B cell (primary cell): ENCODE measurements around the gene NSD1. TPM values are rescaled to one million over a fixed set of nuclear protein-coding genes. Genes with fewer than 3 reads are reported as not detected.
"Not testable (repeated sequence)": the region's sequence is repeated elsewhere in the genome, so short reads cannot be mapped to it uniquely, and the experiment has no call there.

ENCODE experiments used
- ATAC-seq: fragments of 200-7000 bp; cut with Tn5 transposase; one replicate; pipeline ENCODE4 v1.10.0; 2021; ENCODE audit warnings: low read depth, mild to moderate bottlenecking, moderate number of reproducible peaks, moderate library complexity
- CTCF ChIA-PET: fragments of 350-600 bp; sonication (Branson Sonifier 250); formaldehyde crosslinking; loops from one replicate; lab custom pipeline; 2021; ENCODE audit warnings: antibody characterized with exemption, inconsistent platforms; lab: Charles Lee
- POLR2A ChIA-PET: fragments of 350-600 bp; sonication (Branson Sonifier 250); formaldehyde crosslinking; loops from one replicate; lab custom pipeline; 2021; ENCODE audit warnings: antibody characterized with exemption; lab: Charles Lee
- DNase-seq: peaks from one replicate; pipeline ENCODE4 v3.0.0; 2013
- H2AFZ ChIP-seq: 2 replicates; pipeline ENCODE4 v1.6.1; 2012; ENCODE audit warnings: mild to moderate bottlenecking, low read depth, low read length; ENCODE audit not compliant: insufficient read depth, poor library complexity, severe bottlenecking
- H3K27ac ChIP-seq, 2 donors: 1 replicate in 1 of 2; 2 replicates in 1 of 2; pipeline ENCODE4 v1.5.1; 2012 to 2013; ENCODE audit warnings: low read length in 2 of 2, mild to moderate bottlenecking in 2 of 2, moderate library complexity in 1 of 2
- H3K27me3 ChIP-seq, 4 experiments: fragments of 200-600 bp in 1 of 4; sonication (generic) in 1 of 4; replicated peaks in 1 of 4; 1 replicate in 2 of 4; 2 replicates in 2 of 4; pipeline versions ENCODE4 v1.6.1 to v1.7.0; 2013 to 2016; ENCODE audit warnings: low read length in 3 of 4, mild to moderate bottlenecking in 2 of 4, mixed read lengths in 1 of 4, moderate library complexity in 1 of 4; ENCODE audit not compliant: insufficient read depth in 4 of 4, control insufficient read depth in 3 of 4; ENCODE audit errors: control extremely low read depth in 1 of 4
- H3K36me3 ChIP-seq, 2 experiments: replicated peaks in 1 of 2; 1 replicate in 1 of 2; 2 replicates in 1 of 2; pipeline versions ENCODE4 v1.6.1 to v1.7.1; 2013; ENCODE audit warnings: low read length in 1 of 2; ENCODE audit not compliant: insufficient read depth in 2 of 2, control insufficient read depth in 1 of 2; ENCODE audit errors: control extremely low read depth in 1 of 2, extremely low read depth in 1 of 2
- H3K4me1 ChIP-seq, 2 donors: fragments of 200-600 bp in 1 of 2; sonication (generic) in 1 of 2; 1 replicate in 1 of 2; 2 replicates in 1 of 2; pipeline versions ENCODE4 v1.5.1 to v1.6.1; 2013 to 2017; ENCODE audit warnings: low read length in 2 of 2; ENCODE audit not compliant: control insufficient read depth in 2 of 2, insufficient read depth in 2 of 2
- H3K4me2 ChIP-seq: replicated peaks from 2 replicates; pipeline ENCODE3; 2012; ENCODE audit warnings: mild to moderate bottlenecking, low read depth, low read length; ENCODE audit not compliant: poor library complexity, severe bottlenecking
- H3K4me3 ChIP-seq, 5 experiments: fragments of 200-600 bp in 1 of 5; sonication (generic) in 1 of 5; 1 replicate in 3 of 5; 2 replicates in 2 of 5; pipeline versions ENCODE4 v1.5.1 to v1.7.0; 2011 to 2016; ENCODE audit warnings: low read length in 4 of 5, mild to moderate bottlenecking in 4 of 5, low read depth in 2 of 5, control low read depth in 1 of 5, moderate library complexity in 1 of 5; ENCODE audit not compliant: insufficient read depth in 1 of 5; ENCODE audit errors: control extremely low read depth in 1 of 5, extremely low read depth in 1 of 5
- H3K79me2 ChIP-seq: fragments of 200-600 bp; sonication (generic); one replicate; pipeline ENCODE4 v1.6.0; 2016; ENCODE audit warnings: low read length; ENCODE audit not compliant: control insufficient read depth, insufficient read depth
- H3K9ac ChIP-seq: fragments of 200-600 bp; sonication (generic); 2 replicates; pipeline ENCODE4 v1.6.1; 2017; ENCODE audit warnings: mild to moderate bottlenecking, low read length, moderate library complexity
- H3K9me3 ChIP-seq, 3 donors: one replicate each; pipeline versions ENCODE4 v1.6.1 to v1.7.1; 2013; ENCODE audit warnings: low read length in 2 of 3; ENCODE audit not compliant: control insufficient read depth in 2 of 3, insufficient read depth in 1 of 3; ENCODE audit errors: control extremely low read depth in 1 of 3
- H4K20me1 ChIP-seq: 2 replicates; pipeline ENCODE4 v1.6.0; 2012; ENCODE audit warnings: mild to moderate bottlenecking, low read length; ENCODE audit not compliant: insufficient read depth, control insufficient read depth, poor library complexity, severe bottlenecking
- H3K27ac Mint-ChIP-seq: one replicate; pipeline ENCODE4 v1.8.0; 2021; ENCODE audit warnings: mixed read lengths
- H3K27me3 Mint-ChIP-seq: one replicate; pipeline ENCODE4 v1.8.0; 2021; ENCODE audit warnings: mixed read lengths
- H3K4me1 Mint-ChIP-seq: one replicate; pipeline ENCODE4 v1.8.0; 2021; ENCODE audit warnings: mixed read lengths
- H3K4me3 Mint-ChIP-seq: one replicate; pipeline ENCODE4 v1.8.0; 2021; ENCODE audit warnings: mixed read lengths
- H3K9me3 Mint-ChIP-seq: one replicate; pipeline ENCODE4 v1.8.0; 2022; ENCODE audit warnings: mixed read lengths; ENCODE audit not compliant: insufficient read depth
- EZH2 ChIP-seq: IDR thresholded peaks from 2 replicates; pipeline ENCODE4 v1.6.1; 2012; ENCODE audit warnings: borderline replicate concordance, low read depth, mild to moderate bottlenecking, moderate library complexity, low read length; ENCODE audit not compliant: insufficient read depth, poor library complexity, severe bottlenecking
- WGBS: methylation state at CpG from one replicate; pipeline ENCODE4 v1.1.5; 2013; ENCODE audit warnings: missing lambda C conversion rate; ENCODE audit not compliant: insufficient coverage; 5-methylcytosine and 5-hydroxymethylcytosine counted together
- intact Hi-C: fragments of 100-400 bp; cut with micrococcal nuclease; formaldehyde crosslinking; loops from one replicate; pipeline ENCODE4 v1.10.0; 2022
- polyA plus RNA-seq: library from polyadenylated mRNA; depleted of rRNA; stranded (reverse); fragments of >200 nt; gene quantifications from 2 replicates; pipeline ENCODE4 v1.2.3, GENCODE V29; 2012
- total RNA-seq, 2 donors: library from RNA; stranded (reverse); fragments of 120-200 nt in 1 of 2; gene quantifications; 1 replicate in 1 of 2; 2 replicates in 1 of 2; pipeline versions ENCODE4 v1.2.3 to v1.2.4, GENCODE V29; 2013 to 2022
- TF ChIP-seq, protein P1 (sequence below): fragments of 200-600 bp; IDR thresholded peaks from one replicate; pipeline ENCODE4 v1.8.0; 2022; ENCODE audit warnings: antibody characterized with exemption, mild to moderate bottlenecking

The NSD1 gene
- total and polyA plus RNA-seq, 2 donors (not counting 1 experiment from before 2014, with no cell fraction given): 10.8 to 145 TPM

DNA sequence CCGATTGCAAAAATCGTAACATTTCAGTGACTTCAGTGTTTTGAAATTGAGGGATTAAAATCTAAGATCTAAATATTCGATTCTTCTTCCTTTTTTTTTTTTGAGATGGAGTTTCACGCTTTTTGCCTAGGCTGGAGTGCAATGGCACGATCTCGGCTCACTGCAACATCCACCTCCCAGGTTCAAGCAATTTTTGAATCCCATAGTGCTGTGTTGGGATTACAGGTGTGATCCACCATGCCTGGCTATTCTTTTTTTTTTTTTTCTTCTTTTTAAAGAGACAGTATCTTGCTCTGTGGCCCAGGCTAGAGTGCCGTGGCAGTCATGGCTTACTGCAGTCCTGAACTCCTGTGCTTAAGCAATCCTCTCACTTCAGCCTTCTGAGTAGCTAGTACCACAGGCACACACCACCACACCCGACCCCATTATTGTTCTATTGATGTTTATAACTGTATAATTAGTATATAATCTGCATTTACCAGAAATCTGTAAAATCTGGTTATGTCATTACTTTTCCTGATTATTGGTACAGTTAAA is 42.7 kb downstream of the NSD1 start:
- H3K27me3 Mint-ChIP-seq: no peaks in the 10 kb centered on the region
- intact Hi-C loops: loop anchor here (5.0 kb wide), 1 partner anchor 64 kb away; no protein-coding TSS in a partner anchor

DNA sequence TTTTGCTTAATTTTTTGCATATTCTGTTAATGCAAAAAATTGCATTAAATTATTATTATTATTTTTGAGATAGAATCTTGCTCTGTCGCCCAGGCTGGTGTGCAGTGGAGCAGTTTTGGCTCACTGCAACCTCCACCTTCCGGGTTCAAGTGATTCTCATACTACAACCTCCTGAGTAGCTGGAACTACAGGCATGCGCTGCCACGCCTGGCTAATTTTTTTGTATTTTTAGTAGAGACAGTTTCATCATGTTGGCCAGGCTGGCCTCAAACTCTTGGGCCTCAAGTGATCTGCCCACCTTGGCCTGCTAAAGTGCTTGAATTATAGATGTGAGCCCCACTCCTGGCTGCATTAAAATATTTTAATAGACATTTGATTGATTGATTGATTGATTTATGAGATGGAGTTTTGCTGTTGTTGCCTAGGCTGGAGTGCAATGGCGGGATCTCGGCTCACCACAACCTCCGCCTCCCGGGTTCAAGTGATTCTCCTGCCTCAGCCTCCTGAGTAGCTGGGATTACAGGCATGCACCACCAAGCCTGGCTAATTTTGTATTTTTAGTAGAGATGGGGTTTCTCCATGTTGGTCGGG is 44.4 kb downstream of the NSD1 start:
- intact Hi-C loops: loop anchor here (5.0 kb wide), 1 partner anchor 66 kb away; no protein-coding TSS in a partner anchor
- H3K4me3 Mint-ChIP-seq, ATAC-seq, DNase-seq, H3K9me3 Mint-ChIP-seq, H2AFZ ChIP-seq, H3K4me3 ChIP-seq, H3K27me3 ChIP-seq, POLR2A ChIA-PET, H3K27ac ChIP-seq, H3K9ac ChIP-seq, H3K9me3 ChIP-seq, H3K27me3 Mint-ChIP-seq, H3K27ac Mint-ChIP-seq: not testable (repeated sequence)
- Histone ChIP-seq H3K4me2 (peak overlapping the region; percentile 37), H3K79me2 (peaks cover 97% of the 10 kb centered on the region), H4K20me1 (peaks cover 22% of the 10 kb centered on the region), H3K36me3 (peaks cover 1 to 13% of the 10 kb centered on the region in 2 experiments), H3K4me1 (peaks cover 19 to 24% of the 10 kb centered on the region in 2 donors)
- CTCF ChIA-PET: interaction anchor here (1.0 to 1.8 kb wide), 3 partner anchors 42 to 64 kb away, joined by 3 to 4 read pairs (median 3); no protein-coding TSS in a partner anchor
- H3K4me1 Mint-ChIP-seq: peaks cover 44% of the 10 kb centered on the region
- WGBS: 100% methylated on average over 1 of the region's 9 CpGs

More for the DNA sequence above, 42.7 kb downstream of the NSD1 start:
- H3K9ac ChIP-seq: no peak overlapping the region
- peaks cover 97% of the 10 kb centered on the region for H3K79me2 ChIP-seq
- Mint-ChIP-seq H3K4me1 (peaks cover 55% of the 10 kb centered on the region), H3K27ac (peak overlapping the region; percentile 61), H3K9me3 (no peaks in the 10 kb centered on the region), H3K4me3 (peak overlapping the region; percentile 49)
- peaks cover 27% of the 10 kb centered on the region in 2 donors for H3K4me1 ChIP-seq
- ChIA-PET POLR2A (no interaction called here), CTCF (interaction anchor here (1.8 kb wide), 1 partner anchor 63 kb away, joined by 4 read pairs; no protein-coding TSS in a partner anchor)
- H3K27me3 ChIP-seq: no peaks in the 10 kb centered on the region
- peak overlapping the region in 1 of 2 donors; percentile 52 for H3K27ac ChIP-seq
- no peak overlapping the region for H2AFZ ChIP-seq
- no peaks in the 10 kb centered on the region for H3K9me3 ChIP-seq
- WGBS: no CpG with 5 or more reads among the region's 8 CpGs
- peaks cover 37% of the 10 kb centered on the region for H4K20me1 ChIP-seq
- peaks cover 0 to 4% of the 10 kb centered on the region in 2 experiments for H3K36me3 ChIP-seq
- H3K4me2 ChIP-seq: peak overlapping the region; percentile 37
- DNase-seq (no peak), ATAC-seq (no peak)
- no peak overlapping the region for H3K4me3 ChIP-seq
- TF ChIP-seq, protein P1, sequence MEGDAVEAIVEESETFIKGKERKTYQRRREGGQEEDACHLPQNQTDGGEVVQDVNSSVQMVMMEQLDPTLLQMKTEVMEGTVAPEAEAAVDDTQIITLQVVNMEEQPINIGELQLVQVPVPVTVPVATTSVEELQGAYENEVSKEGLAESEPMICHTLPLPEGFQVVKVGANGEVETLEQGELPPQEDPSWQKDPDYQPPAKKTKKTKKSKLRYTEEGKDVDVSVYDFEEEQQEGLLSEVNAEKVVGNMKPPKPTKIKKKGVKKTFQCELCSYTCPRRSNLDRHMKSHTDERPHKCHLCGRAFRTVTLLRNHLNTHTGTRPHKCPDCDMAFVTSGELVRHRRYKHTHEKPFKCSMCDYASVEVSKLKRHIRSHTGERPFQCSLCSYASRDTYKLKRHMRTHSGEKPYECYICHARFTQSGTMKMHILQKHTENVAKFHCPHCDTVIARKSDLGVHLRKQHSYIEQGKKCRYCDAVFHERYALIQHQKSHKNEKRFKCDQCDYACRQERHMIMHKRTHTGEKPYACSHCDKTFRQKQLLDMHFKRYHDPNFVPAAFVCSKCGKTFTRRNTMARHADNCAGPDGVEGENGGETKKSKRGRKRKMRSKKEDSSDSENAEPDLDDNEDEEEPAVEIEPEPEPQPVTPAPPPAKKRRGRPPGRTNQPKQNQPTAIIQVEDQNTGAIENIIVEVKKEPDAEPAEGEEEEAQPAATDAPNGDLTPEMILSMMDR: no peak
- TF ChIP-seq EZH2: no peak
